HG03045 (cell line): ENCODE results near the gene SHROOM2.

Experiments used
- ATAC-seq: cut with Tn5 transposase; IDR thresholded peaks from one replicate; pipeline ENCODE4 v1.9.1; 2021; ENCODE audit warnings: mild to moderate bottlenecking, moderate library complexity; ENCODE audit not compliant: unreplicated experiment

Gene SHROOM2

DNA sequence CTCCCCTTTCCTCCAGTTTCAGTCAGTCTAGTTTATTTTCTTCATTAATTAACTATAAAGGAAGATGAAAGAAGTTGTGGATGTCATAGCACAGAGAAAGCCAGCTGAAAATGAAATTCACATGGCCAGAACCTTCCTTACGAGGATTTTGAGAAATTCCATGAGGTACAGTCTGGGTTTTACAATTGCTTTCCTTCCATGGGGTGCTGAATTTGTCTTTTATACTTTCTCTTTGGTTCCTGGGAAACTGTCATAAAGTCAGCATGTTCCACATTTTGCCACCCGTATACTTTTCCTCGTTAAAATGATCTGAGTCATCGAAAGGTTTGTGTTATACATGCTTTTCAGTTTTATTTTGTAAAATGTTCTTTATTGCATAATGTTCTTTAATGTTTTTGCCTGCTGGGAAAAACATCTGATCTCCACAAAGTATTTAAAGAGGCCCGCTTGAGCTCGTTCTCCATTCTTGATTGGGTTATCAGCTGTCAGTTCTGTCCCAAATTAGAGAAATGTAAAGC, 102.8 kb downstream of the SHROOM2 start:
- ATAC-seq: no peak

DNA sequence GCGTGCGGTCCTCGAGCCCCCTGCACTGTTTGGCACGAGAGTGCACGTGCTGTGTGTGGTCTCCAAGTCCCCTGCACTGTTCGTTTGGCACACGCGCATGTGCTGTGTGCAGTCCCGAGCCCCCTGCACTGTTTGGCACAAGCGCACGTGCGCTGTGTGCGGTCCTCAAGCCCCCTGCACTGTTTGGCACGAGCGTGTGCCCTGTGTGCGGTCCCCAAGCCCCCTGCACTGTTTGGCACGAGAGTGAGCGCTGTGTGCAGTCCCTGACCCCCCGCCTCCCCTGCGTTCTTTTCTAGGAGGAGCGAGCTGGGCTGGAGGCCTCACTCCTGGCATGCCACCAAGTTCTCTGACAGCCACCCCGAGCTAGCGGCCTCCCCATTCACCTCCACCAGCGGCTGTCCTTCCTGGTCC, 104.5 kb downstream of the SHROOM2 start:
- ATAC-seq: no peak

GRCh38 chrX:9895225-9895912, 109.1 kb downstream of the SHROOM2 start:
- ATAC-seq: no peak

DNA sequence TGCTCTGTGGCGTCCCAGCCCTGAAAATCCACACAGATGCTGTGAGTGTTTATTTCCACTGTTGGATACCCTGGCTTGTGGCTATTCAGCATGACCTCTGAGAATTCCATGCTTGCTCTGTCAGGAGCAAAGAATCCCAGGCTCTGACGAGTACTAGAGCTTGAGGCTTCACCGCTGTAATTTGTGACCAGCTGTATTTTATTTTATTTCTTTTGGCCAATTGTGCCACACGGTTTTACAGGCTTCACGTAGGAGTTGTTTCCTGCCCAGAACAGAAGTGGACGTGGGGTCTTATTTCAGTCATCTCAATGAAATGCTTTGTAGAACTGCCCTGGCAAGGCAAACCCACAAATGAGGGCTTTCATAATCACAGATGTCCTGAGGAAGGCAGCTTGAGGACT, 111.5 kb downstream of the SHROOM2 start:
- ATAC-seq: no peak

GRCh38 chrX:9899640-9900111, 113.4 kb downstream of the SHROOM2 start:
- no peak for ATAC-seq

GRCh38 chrX:9902656-9903055, 116.4 kb downstream of the SHROOM2 start:
- no peak for ATAC-seq

DNA sequence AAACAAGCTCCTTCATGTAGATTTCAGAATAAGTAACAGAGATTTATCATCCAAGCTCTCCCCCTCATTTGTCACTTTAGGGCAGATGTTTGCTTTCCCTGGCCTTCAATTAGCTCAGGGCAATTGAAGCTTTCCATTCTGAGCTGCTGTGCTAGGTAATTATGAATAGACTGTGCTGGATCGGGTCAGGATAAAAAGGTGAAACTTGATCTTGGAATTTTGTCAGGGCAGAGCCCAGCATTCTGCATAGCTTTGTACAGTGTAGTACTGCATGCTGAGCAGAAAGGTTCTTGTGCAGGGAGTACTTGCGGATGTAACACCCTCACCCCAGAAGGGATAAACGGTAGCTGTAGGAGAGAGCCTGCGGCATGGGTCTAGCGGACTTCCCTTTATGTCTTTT, 116.9 kb downstream of the SHROOM2 start:
- no peak for ATAC-seq

GRCh38 chrX:9905288-9905687, 119.1 kb downstream of the SHROOM2 start:
- ATAC-seq: no peak

DNA sequence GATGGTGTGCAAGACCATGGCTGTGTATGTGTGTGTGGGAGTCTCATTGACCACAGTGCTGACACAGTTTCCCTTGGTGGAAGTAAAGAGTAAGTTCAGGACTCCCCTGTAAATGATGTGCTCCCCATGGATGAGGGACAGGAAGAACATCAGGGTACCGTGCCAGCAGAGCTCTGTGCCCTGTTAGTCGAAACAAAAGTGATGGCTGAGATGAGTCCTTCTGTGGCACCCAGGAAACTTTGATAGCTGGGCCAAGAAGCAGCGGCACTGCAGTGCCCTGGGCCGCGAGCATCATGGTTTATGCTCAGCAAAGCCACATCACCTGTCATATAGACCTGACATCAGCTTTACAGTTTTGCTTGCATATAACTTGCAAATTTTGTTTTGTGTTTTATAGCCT, 119.5 kb downstream of the SHROOM2 start:
- ATAC-seq: no peak

- ATAC-seq: no peak
Observed at GRCh38 chrX:9906919-9907318, 120.7 kb downstream of the SHROOM2 start.

DNA sequence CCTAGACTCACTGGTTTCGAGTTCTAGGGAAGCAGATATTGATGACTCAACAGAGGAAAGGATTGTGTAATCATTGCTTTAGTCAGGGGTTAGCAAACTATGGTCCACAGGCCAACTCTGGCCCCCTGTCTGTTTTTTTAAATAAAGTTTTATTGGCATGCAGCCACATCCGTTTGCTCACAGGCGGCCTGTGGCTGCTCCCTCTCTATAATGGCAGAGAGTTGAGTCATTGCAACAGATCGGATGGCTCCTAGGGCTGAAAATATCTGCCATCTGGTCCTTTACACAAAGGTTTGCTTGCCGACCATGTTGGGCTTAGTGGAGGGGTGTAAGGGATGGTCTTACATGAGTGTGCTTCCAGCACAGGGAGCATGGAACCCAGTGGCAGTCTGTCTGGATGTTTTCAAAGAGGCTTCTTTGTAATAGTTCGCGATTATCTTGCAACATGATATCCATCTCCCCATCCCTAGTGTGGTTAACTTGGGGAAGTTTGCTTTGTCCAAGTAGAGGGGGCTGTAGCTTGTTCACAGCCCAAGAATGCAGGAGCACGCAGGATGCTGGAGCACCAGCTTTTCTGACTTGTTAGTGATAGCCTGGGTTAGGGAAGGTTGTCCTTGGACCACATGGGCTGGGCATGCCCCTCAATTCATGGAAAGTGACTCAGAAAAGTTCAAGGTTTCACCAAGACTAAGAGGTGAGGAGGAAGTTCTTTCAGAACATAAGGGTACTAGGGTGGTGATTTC, 121.6 kb downstream of the SHROOM2 start:
- ATAC-seq: no peak

DNA sequence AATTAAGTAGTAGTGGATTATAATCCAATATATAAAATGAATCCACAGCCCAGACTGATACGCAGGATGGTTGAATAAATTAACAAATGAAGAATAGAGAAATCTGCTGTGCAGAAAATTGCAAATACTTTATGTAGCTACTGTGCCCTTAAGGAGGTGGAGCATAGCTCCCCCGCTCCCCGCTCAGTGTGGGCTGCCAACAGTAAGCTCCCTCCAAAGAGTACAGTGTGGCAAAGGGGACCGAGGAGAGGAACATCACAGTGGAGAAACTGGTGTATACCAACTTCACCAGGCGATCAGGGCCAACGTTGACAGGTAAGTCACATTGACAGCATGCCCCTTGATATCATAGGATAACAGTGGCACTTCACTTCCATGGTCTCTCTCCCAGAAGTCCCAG, 123.0 kb downstream of the SHROOM2 start:
- ATAC-seq: no peak

- no peak for ATAC-seq
Observed at GRCh38 chrX:9911487-9911886, 125.3 kb downstream of the SHROOM2 start.

DNA sequence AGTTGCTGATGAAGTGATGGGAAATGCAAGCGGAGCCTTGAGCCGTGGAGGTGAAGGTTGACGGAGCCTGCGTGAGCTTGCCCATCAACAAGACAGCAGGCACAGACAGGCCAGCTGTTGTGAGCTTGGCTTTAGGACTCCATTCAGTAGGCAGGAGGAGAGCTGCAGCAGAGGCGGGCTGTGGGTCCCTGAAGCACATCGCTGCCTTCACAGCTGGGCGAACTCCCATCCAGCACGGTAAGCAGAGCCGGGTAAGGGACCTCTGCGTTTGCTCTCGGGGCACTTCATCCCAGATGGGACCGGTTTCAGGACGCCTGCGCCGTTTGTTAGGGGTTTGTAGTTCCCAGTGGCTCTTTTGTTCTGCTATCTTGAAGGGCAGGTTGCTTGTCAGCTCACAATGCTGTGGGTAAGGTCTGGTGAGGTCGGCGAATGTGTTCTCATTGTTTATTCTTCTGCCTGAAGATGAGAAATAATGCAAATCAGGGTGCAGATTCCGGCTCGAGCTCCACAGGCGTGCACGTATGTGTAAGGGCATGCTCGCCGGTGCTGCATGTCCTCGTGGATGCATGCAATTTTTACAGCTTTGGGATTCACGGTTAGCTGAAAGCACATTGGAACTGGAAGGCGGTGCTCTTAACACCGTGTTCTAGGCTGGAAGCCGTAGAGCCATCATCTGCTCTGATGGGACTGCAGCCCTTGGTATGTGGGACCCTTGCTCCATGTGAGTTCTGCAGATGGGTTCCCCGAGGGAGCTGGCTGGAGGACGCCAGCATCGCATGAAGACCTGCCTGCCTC, 126.3 kb downstream of the SHROOM2 start:
- no peak for ATAC-seq

DNA sequence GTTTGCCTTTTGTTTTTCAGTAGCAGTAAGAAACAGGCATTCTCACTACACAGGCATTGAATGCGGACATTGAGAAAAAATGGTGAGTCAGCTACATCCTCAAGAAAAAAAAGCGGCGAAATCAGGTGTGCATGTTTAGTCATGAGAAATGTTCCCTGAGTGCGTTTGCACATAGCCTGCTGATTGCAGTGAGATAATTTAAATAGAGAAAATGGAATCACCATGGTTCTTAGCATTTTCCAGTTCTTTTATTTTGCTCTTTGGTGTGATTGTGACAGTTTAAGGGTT, 126.9 kb downstream of the SHROOM2 start:
- no peak for ATAC-seq

DNA sequence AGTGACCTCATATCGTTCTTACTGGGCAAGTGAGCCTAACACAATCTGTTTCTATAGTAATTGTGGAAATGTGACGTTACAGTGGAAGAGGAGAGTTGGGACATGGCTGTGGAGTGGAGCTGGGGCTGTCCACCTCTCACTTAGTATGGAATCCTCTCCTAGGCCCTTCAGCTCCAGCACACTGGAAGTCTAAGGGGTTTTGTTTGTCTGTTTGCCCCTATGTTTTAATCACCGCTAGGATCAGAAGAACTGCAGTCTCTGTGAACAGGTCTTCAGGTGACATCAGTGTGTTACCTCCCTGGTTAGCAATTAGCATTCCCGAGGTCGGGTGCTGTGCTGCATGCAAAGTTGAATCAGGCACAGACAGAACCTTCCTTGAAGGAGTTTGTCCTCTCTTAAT, 131.6 kb downstream of the SHROOM2 start:
- ATAC-seq: no peak

DNA sequence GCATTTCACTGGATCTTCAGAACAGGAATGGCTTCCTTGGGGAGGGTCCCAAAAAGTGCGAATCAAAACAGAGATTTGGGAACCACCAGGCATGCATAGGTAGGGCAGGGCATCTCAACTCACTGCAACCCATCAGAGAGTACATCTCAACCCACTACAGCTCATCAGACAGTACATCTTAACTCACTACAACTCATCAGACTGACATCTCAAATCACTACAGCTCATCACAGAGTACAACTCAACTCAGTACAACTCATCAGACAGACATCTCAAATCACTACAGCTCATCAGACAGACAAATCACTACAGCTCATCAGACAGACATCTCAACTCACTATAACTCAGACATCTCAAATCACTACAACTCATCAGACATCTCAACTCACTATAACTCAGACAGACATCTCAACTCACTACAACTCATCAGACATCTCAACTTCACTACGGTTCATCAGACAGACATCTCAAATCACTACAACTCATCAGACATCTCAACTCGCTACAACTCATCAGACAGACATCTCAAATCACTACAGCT, 133.5 kb downstream of the SHROOM2 start:
- ATAC-seq: no peak

GRCh38 chrX:9921407-9921806, 135.2 kb downstream of the SHROOM2 start:
- no peak for ATAC-seq

DNA sequence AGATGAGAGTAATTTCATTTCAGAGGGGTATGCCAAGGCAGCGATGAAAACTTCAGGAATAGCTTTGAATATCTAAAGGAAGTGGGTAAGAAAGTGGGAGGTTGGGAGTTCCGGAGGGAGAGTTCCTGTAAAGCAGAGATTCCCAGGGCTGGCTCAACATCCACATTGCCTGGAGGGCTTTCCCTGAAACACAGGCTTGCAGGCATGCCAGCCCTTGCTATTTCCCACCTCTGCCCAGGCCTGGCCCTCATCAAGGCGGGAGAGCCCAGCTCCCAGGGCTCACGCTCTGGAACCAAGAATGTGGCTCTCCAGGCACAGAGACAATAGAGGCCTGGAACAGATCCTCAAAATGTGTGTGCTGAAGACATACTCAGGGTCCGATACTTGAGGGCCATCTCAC, 137.1 kb downstream of the SHROOM2 start:
- no peak for ATAC-seq

GRCh38 chrX:9926002-9926401, 139.8 kb downstream of the SHROOM2 start:
- no peak for ATAC-seq

GRCh38 chrX:9927698-9928482, 141.7 kb downstream of the SHROOM2 start:
- no peak for ATAC-seq
